ENCODE results near the gene MMEL1.

DNA sequence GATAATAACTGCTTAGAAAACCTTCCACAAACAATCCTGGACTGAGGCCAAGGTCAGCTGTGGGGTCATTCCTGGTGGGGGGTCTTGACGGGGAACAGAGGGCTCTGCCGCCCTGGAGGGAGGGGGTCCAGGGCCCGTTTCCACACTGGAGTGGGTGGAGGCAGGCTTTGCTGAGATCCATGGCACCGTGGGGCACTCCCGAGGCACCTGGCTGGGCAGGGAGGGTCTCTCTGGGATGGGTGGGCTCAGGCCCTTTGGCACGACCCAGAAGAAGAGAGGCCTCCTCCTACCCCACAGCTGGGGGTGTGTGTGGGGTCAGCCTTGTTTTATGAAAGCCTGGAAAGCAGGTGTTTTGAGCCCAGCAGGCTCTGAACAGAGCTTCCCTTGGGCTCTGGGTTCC is 5.1 kb downstream of the MMEL1 start:
- TF ChIP-seq, protein P1, sequence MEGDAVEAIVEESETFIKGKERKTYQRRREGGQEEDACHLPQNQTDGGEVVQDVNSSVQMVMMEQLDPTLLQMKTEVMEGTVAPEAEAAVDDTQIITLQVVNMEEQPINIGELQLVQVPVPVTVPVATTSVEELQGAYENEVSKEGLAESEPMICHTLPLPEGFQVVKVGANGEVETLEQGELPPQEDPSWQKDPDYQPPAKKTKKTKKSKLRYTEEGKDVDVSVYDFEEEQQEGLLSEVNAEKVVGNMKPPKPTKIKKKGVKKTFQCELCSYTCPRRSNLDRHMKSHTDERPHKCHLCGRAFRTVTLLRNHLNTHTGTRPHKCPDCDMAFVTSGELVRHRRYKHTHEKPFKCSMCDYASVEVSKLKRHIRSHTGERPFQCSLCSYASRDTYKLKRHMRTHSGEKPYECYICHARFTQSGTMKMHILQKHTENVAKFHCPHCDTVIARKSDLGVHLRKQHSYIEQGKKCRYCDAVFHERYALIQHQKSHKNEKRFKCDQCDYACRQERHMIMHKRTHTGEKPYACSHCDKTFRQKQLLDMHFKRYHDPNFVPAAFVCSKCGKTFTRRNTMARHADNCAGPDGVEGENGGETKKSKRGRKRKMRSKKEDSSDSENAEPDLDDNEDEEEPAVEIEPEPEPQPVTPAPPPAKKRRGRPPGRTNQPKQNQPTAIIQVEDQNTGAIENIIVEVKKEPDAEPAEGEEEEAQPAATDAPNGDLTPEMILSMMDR (IDR thresholded peaks at IDR 0.05), result no peak
- TF ChIP-seq POLR2A (IDR thresholded peaks at IDR 0.05), result no peak

Measured in body of pancreas (tissue), 4 donors.